ENCODE data around the gene VSTM4. TPM values are rescaled to one million over a fixed set of nuclear protein-coding genes. Genes with fewer than 3 reads are reported as not detected.
A peak's percentile ranks its signal among the peaks of the same experiment; 100 is the strongest.

Gene VSTM4
- polyA plus RNA-seq, 1 donor = 15.8 TPM

DNA sequence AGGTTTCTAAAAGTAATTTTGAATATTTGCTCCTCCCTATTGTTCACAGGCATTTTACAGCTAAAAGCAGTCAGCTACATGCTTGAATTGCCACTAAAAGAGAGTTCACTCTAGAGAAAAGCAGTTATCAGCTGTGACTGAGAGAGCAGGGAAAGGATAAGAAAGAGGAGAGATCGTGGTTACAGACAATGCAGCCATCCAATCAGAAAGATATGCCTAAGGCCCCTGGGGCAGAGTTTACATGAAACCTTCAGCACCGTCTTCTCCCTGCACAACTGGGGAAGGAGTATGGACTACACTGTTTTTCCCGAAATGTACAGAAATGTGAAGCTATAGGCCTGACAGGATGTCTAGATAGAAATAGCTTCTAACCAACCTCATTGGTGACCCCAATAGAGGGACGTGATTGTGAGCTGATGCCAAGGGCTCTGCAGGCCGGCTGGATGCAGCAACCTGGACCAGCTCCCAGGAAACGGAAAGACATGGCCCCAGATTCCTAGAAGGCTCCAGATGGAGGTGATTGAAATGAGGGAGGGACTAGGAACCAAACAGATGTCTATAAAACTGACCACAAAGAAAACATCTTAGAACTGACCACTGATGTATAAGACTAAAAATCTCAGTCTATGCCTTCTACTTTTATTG lies 3.2 kb upstream of the VSTM4 start:
- no peak for DNase-seq

DNA sequence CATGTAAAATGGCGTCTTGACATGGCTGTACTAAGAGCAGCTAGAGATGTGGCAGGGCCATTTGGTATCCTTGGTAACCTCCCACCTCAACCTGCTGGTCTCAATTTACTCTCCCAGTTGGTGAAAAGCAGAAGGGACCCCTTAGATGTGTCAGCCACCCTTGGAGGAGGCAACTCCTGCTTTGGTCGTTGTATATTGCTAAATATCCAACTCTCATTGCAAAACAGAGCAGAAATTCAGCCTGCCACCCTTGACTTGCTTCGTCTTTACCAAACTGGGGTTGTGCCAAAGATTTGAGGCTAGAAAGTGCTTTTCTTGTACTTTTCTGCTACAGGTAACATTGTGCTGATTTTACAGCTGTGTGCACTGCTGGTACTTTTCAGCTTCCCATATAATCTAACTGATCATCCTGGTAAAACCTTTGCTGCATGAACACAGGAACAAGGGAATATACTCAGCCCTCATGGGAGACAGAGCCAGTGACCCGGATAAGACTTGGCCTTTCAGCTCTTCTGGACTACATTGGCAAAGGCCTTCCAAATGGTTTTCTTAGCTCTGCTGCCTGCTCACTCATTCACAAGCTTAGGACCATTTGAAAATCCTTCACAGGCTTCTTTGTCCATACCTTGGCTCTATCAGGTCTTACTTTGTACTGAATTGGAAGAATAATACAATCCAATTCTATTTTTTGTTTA lies 2.2 kb upstream of the VSTM4 start:
- DNase-seq = no peak

GRCh38 chr10:49116509-49117375 lies 1.4 kb upstream of the VSTM4 start:
- DNase-seq = no peak

- DNase-seq = no peak
These were observed 630 bp upstream of the VSTM4 start for GRCh38 chr10:49115796-49116508.

- no peak for DNase-seq
These were observed 656 bp downstream of the VSTM4 start for GRCh38 chr10:49114718-49115014.

DNA sequence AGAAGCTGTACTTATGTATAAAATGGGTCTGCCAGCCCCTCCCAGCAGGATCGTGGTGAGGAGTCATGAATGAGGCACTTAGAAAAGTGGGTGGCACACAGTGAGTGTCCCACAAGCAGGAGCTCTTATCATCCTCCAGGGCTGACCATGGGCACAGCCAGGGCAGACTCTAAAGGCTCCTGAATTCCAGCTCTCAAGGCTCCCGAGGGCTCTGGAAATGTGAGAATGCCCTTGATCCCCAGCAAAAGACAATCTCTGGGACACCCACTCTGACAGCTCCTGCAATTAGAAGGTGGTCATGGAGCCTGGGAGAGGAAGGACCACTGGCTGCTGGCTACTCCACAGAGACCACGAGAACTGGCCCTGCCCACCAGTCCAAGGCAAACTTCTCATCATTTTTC lies 1.6 kb downstream of the VSTM4 start:
- DNase-seq = no peak

DNA sequence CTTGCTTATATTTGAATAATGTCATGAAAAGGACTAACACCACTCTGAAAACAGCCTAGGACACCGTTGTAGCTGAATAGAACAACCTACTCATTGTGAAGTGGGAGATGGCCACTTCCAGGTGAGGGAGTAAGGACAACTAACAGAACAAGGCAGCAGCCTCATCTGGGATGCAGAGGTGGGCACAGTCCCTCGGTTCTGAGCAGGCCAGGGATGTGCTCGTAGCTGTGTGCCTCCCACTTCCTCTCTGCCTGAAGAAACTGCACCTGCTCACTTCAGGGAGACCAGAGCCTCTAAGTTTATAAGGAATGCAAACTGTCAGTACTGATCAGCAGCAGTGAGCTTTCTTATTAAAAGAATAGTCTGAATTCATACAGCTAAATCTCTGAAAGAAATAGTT lies 2.5 kb downstream of the VSTM4 start:
- DNase-seq = no peak

GRCh38 chr10:49112098-49112497 lies 3.2 kb downstream of the VSTM4 start:
- no peak for DNase-seq

- DNase-seq = no peak
These were observed 4.0 kb downstream of the VSTM4 start for GRCh38 chr10:49111320-49111698.

DNA sequence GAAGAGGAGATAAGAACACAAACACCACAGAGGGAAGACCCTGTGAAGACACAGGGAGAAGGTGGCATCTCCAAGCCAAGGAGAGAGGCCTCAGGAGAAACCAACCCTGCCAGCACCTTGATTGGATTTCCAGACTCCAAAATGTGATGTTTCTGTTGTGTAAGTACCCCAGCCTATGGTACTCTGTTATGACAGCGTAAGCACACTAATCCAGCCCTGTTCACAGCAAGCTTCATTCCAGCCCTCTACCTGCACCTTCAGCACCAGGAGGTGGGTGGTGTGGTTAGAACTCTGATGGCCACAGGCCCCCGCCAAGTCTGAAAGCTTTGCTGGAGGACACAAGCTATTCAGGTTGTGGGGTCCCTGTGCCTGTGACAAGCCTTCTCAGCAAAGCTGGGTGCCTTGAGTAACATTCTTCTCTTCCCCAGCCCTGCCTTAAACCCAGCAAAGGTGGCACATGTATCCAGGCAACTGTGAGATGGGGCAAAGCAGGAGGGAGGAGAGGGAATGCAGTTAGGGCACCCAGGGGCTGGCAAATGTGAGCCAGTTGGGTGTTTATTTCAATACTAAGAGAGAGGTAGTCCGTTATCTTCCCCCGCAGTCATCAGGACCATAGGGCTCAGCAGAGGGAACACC lies 4.5 kb downstream of the VSTM4 start:
- no peak for DNase-seq

DNA sequence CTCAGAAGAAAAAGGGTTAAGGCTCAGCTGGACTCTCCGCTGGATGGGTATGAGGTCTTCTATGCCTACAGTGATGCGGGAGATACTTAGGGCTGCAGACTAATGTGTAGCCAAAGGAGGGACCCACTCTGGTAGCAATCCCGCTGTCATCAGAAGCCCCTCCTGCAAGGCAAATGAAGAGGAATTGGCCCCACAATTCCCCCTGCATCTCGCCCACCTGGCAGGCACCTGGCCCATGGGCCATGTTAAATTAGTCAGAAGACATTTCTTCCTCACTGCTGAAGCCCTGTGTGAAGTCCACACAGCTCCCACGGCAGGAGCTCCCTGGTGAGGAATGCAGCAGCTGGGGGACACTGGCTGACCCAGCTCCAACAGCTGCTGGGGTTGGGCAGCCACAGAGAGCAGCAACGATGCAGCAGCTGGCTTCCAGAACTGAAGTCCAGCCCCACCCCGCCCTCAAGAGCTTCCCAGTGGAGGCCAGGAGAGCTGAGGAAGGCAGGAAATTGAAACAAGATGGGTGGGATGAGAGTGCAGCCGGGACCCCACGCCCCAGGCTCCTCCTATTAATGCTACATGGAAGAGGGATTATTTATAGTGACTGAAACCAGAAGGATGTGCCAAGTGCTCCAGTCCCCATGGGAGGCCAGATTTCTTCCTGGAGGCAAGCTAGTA lies 5.5 kb downstream of the VSTM4 start:
- peak; percentile 55 for DNase-seq

DNA sequence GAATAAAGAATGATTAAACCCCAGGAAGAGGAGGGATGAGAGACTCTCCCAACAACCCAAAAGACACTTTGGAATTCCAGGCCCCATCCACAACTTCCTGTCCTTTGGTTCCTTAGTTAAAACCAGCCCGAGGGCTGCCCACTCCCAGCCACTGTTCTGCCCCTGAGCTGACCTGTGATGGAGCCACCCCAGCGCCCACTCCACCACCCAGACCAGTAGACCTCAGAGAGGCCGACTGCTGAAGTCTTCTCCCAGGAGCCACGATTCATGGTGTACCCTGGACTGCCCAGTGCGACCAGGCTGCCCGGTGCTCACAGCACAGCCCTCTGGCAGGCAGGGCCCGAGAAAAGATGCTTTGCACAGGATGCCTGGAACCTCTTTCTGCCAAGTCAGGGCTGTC lies 6.7 kb downstream of the VSTM4 start:
- DNase-seq = no peak

- no peak for DNase-seq
These were observed 7.4 kb downstream of the VSTM4 start for GRCh38 chr10:49107887-49108267.

DNA sequence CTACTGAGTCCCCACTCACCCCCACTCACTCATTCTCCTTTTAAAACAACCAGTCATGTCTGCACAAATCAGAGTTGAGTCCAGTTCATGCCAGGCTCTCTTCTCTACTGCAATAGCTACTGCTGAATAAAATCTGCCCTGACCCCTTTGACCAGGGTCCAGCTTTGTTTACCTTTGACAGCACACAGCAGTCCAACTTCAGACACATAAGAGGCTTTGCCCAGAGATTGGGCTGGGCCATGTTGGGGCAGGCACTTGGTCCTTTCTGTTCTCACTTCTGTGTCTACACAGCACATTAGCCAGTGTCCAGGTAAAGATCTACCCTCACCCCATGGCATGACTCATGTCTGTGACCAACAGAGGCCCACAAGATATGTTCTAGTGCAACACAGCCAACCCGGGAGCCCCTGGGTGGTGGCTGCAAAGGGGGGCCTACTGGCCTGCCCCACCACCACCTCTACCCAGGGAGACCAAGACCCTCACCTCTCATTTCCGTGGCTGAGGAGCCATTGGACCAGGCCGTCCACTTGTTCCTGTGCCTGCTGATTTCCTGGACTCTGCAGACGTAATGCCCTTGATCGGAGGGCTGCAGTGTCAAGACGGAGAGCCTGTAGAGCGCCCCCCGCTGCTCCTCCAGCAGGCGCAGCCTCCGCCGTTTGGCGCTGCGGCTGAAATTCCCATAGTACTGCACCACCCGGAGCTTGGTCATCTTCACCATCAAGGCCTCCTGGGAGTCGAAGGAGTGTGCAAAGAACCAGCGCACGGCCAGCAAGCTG lies 8.0 kb downstream of the VSTM4 start:
- DNase-seq = no peak

GRCh38 chr10:49106451-49106850 lies 8.9 kb downstream of the VSTM4 start:
- no peak for DNase-seq

DNA sequence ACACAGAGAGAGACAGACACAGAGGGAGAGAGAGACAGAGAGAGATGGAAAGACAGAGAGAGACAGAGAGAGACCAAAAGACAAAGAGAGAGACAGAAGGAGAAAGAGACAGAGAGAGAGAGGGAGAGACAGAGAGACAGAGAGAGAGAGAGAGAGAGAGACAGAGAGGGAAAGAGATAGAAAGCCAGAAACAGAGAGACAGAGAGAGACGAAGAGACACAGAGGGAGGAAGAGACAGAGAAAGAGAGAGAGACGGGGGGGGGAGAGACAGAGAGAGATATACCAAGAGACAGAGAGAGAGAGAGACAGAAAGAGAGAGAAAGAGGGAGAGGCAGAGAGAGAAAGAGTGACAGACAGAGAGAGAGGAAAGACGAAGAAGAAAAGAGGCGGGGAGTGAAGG lies 10.2 kb downstream of the VSTM4 start:
- no peak for DNase-seq

DNA sequence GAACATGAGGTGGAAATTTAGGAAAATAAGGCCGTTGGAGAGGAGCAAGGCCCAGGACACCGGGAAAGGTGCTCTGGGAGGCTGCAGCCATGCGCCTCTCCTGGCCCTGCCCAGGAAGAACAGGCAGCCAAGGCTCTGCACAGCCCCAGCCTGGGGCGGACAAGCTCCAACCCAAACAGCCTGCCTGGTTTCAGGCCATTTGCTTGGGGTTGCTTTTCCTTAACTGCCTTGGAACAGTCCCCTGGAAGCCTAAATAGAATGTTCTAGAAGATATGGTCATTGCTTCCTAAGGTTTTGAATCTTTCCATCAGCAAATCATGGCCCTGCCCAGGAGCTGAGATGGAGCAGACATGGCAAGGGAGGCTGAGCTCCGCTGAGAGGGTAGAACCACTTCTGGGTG lies 11.0 kb downstream of the VSTM4 start:
- DNase-seq = no peak

GRCh38 chr10:49103761-49104160 lies 11.6 kb downstream of the VSTM4 start:
- DNase-seq = no peak

DNA sequence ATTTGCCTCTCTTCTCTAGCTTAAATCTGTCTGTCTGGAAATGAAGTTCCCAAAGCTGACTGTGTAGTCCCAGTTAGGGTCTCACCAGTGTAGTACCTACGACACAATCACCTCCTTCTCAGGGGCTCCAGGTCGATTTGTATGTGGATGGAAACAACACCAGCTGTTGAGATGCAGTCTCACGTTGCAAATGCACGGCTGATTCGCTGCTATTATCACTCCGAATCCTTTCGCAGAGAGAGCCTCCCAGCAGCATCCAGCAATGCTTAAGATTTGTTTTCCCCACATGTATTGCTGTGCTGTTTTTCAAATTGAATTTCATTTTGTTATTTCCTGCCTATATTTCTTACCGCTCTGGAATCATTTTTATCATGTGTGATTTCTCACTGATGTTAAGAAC lies 16.3 kb downstream of the VSTM4 start:
- DNase-seq = no peak

GRCh38 chr10:49096890-49097445 lies 18.4 kb downstream of the VSTM4 start:
- no peak for DNase-seq

DNA sequence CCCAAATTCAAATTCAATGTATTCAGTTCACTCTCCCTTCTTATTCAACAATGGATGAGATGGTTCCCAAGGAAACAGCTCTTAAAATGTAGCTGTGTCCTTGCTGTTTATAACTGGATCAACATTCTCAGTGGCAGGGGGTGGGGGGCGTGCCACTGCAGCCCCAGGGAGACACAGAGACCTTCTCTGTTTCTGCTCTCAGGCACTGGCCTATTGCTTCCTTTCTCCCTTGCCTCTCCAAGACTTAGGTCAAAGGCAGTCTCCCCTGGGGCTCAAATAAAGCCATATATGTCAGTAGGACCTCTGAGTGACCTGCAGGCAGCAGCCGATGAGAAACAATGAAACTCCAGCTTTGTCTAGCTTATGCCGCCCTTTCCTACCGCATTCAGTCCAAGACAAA lies 20.7 kb downstream of the VSTM4 start:
- DNase-seq = no peak

Data from left kidney (tissue), 2 donors.